ENCODE measurements around the gene SLC9B2.

Gene SLC9B2

GRCh38 chr4:103019308-103020124 is 57.0 kb downstream of the SLC9B2 start, which contains the start of gene SLC9B1 (continued):
- TF ChIP-seq PRDM4 (tag by site-specific recombination; IDR thresholded peaks at IDR 0.05) (no peak), ZXDB (tag by site-specific recombination; IDR thresholded peaks at IDR 0.05) (peak; percentile 96), TCF7L2 (IDR thresholded peaks at IDR 0.05; ENCODE audit: borderline replicate concordance, low read depth, low read length) (no peak), KLF8 (tag by site-specific recombination; IDR thresholded peaks at IDR 0.05) (peak; percentile 90), ZNF610 (tag by site-specific recombination; IDR thresholded peaks at IDR 0.05; ENCODE audit: borderline replicate concordance) (peak; percentile 75; the same call in 1 of the 2 replicates), ZNF585B (tag by site-specific recombination; IDR thresholded peaks at IDR 0.05) (no peak), ZNF133 (tag by site-specific recombination; IDR thresholded peaks at IDR 0.05) (no peak), HOXD13 (CRISPR knock-in tag; IDR thresholded peaks at IDR 0.05; ENCODE audit: borderline replicate concordance) (no peak), ZNF394 (tag by site-specific recombination; IDR thresholded peaks at IDR 0.05; ENCODE audit: borderline replicate concordance) (no peak; the same call in 1 of the 2 replicates), ZNF830 (tag by site-specific recombination; IDR thresholded peaks at IDR 0.05; ENCODE audit: low read depth) (no peak), ZNF416 (tag by site-specific recombination; IDR thresholded peaks at IDR 0.05) (no peak), SALL2 (tag by site-specific recombination; IDR thresholded peaks at IDR 0.05; ENCODE audit: borderline replicate concordance) (no peak), TSHZ1 (tag by site-specific recombination; IDR thresholded peaks at IDR 0.05; ENCODE audit: borderline replicate concordance) (no peak), ZNF184 (tag by site-specific recombination; IDR thresholded peaks at IDR 0.05) (no peak), ZNF707 (tag by site-specific recombination; IDR thresholded peaks at IDR 0.05) (no peak), MZF1 (tag by site-specific recombination; IDR thresholded peaks at IDR 0.05; ENCODE audit: borderline replicate concordance) (no peak), GLIS1 (tag by site-specific recombination; IDR thresholded peaks at IDR 0.05) (peak; percentile 84), ZNF211 (tag by site-specific recombination; IDR thresholded peaks at IDR 0.05; ENCODE audit: low read depth) (no peak), ZNF391 (tag by site-specific recombination; IDR thresholded peaks at IDR 0.05; ENCODE audit: borderline replicate concordance, low read depth) (no peak), ZNF324 (tag by site-specific recombination; IDR thresholded peaks at IDR 0.05) (no peak), ZNF48 (tag by site-specific recombination; IDR thresholded peaks at IDR 0.05) (no peak), ZNF140 (tag by site-specific recombination; IDR thresholded peaks at IDR 0.05) (no peak), ZNF501 (tag by site-specific recombination; IDR thresholded peaks at IDR 0.05) (no peak), ZNF639 (tag by site-specific recombination; IDR thresholded peaks at IDR 0.05) (no peak), ZNF155 (tag by site-specific recombination; IDR thresholded peaks at IDR 0.05) (no peak), ZNF19 (tag by site-specific recombination; IDR thresholded peaks at IDR 0.05; ENCODE audit: low read depth) (no peak), ZNF558 (tag by site-specific recombination; IDR thresholded peaks at IDR 0.05) (no peak), CTCF (tag by site-specific recombination; IDR thresholded peaks at IDR 0.05) (no peak), FEZF1 (tag by site-specific recombination; IDR thresholded peaks at IDR 0.05) (no peak), ZNF660 (tag by site-specific recombination; IDR thresholded peaks at IDR 0.05) (peak; percentile 59; the same call in 1 of the 2 replicates), ZNF2 (tag by site-specific recombination; IDR thresholded peaks at IDR 0.05) (peak; percentile 67), ZNF292 (tag by site-specific recombination; IDR thresholded peaks at IDR 0.05; ENCODE audit: borderline replicate concordance, low read depth) (no peak)

Data from HEK293 (cell line).